ENCODE results near the gene CFAP251. TPM values are rescaled to one million over a fixed set of nuclear protein-coding genes. Genes with fewer than 3 reads are reported as not detected.

Gene CFAP251
- total RNA-seq, 1 experiment from 2014 or later: 2.0 TPM

GRCh38 chr12:121946313-121947025 lies 28.1 kb downstream of the CFAP251 start:
- DNase-seq (ENCODE audit: low read depth): no peak

GRCh38 chr12:121947981-121948380 lies 29.6 kb downstream of the CFAP251 start:
- DNase-seq (ENCODE audit: low read depth): no peak

GRCh38 chr12:121949648-121950397 lies 31.4 kb downstream of the CFAP251 start:
- DNase-seq (ENCODE audit: low read depth): peak; percentile 79

- no peak for DNase-seq (ENCODE audit: low read depth)
Observed at GRCh38 chr12:121953117-121953692, 34.8 kb downstream of the CFAP251 start.

GRCh38 chr12:121953695-121954094 lies 35.3 kb downstream of the CFAP251 start:
- DNase-seq (ENCODE audit: low read depth): no peak

GRCh38 chr12:121955258-121956237 lies 37.2 kb downstream of the CFAP251 start:
- peak; percentile 9 for DNase-seq (ENCODE audit: low read depth)

- DNase-seq (ENCODE audit: low read depth): no peak
Observed at GRCh38 chr12:121957861-121958515, 39.6 kb downstream of the CFAP251 start.

GRCh38 chr12:121958541-121959240 lies 40.3 kb downstream of the CFAP251 start:
- DNase-seq (ENCODE audit: low read depth): no peak

GRCh38 chr12:121960541-121960940 lies 42.1 kb downstream of the CFAP251 start:
- DNase-seq (ENCODE audit: low read depth): no peak

GRCh38 chr12:121961195-121961879 lies 42.9 kb downstream of the CFAP251 start:
- no peak for DNase-seq (ENCODE audit: low read depth)

GRCh38 chr12:121963341-121964018 lies 45.1 kb downstream of the CFAP251 start:
- DNase-seq (ENCODE audit: low read depth): no peak

- peak; percentile 24 for DNase-seq (ENCODE audit: low read depth)
Observed at GRCh38 chr12:121964813-121965643, 46.6 kb downstream of the CFAP251 start.

- no peak for DNase-seq (ENCODE audit: low read depth)
Observed at GRCh38 chr12:121966959-121967358, 48.6 kb downstream of the CFAP251 start.

GRCh38 chr12:121968876-121969275 lies 50.5 kb downstream of the CFAP251 start:
- DNase-seq (ENCODE audit: low read depth): no peak

GRCh38 chr12:121969726-121970125 lies 51.3 kb downstream of the CFAP251 start:
- no peak for DNase-seq (ENCODE audit: low read depth)

- DNase-seq (ENCODE audit: low read depth): no peak
Observed at GRCh38 chr12:121970581-121971300, 52.3 kb downstream of the CFAP251 start.

All from RPMI7951 (cell line).